Measurements from ENCODE around the gene WDFY4.

Gene WDFY4

DNA sequence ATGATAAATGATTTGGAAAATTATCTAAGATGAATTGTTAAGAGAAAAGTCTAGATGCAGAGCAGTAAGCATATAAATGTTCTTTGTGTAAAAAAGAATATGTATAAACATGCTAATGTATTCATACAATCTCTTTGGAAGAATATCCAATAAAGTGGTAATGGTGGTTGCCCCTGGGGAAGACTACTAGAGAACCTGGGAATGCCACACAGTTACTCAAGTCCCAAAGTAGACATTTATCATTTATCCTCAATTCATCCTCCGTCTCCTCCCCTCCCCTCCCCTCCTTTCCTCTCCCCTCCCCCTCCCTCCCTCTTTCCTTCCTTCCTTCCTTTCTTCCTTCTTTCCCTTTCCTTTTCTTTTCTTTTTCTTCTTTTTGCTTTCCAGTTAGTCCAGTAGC is 203.3 kb downstream of the WDFY4 start:
- in situ Hi-C loops (cut with HindIII; ENCODE audit: low sequenced_read_pairs) = loop anchor here (25.0 kb wide), 1 partner anchor 176 kb away; no protein-coding TSS in a partner anchor
- H3K4me3 ChIP-seq (ENCODE audit: low read depth, low read length) = no peak overlapping the region
- TF ChIP-seq, protein P1, sequence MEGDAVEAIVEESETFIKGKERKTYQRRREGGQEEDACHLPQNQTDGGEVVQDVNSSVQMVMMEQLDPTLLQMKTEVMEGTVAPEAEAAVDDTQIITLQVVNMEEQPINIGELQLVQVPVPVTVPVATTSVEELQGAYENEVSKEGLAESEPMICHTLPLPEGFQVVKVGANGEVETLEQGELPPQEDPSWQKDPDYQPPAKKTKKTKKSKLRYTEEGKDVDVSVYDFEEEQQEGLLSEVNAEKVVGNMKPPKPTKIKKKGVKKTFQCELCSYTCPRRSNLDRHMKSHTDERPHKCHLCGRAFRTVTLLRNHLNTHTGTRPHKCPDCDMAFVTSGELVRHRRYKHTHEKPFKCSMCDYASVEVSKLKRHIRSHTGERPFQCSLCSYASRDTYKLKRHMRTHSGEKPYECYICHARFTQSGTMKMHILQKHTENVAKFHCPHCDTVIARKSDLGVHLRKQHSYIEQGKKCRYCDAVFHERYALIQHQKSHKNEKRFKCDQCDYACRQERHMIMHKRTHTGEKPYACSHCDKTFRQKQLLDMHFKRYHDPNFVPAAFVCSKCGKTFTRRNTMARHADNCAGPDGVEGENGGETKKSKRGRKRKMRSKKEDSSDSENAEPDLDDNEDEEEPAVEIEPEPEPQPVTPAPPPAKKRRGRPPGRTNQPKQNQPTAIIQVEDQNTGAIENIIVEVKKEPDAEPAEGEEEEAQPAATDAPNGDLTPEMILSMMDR (IDR thresholded peaks at IDR 0.05; ENCODE audit: low read depth, low read length, missing control alignments) = no peak
- DNase-seq (ENCODE audit: low read depth) = no peak

DNA sequence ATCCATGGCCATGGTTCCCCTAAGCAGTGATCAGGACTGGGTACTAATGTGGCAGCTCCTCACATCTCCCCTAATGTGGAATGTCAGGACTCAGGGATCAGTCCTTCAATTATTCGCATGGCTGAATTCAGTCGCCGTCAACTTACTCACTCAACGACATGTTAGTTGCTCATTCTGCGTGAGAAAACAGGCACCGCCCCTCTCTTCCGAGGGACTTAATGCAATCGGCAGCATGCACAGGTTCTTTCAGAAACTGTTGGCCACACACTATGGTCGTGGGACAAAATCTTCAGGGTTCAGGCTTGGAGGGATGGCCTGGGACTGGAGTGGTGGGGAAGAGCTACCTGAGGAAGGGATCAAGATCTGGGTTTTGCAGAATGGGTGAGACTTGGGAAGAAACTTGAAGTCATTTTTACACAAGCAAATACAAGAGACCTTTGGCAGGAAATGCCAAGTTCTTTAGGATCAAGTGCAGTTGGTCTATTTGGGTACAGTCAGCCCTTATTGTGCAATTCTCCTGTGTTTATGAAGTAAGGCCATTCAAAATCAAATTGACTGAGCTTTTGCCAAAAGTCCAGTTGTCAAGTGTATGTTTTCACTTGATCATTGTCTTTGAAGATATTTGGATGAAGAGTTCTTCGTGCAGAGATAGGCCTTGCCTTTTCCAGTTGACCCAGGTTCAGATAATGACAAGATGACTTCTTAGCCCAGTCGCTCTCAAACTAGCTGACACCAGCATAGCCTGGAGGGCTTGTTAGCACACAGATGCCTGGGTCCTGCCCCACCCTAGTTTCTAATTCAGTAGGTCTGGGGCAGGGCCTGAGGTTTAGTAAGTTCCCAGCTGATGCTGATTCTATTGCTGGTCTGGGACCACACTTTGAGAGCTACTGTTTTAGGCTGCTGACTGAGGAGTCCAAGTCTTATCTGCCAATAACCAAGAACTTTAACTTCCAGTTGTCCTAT is 206.5 kb downstream of the WDFY4 start:
- DNase-seq (ENCODE audit: low read depth) = no peak
- TF ChIP-seq, protein P1 (IDR thresholded peaks at IDR 0.05; ENCODE audit: low read depth, low read length, missing control alignments) = no peak
- in situ Hi-C loops (cut with HindIII; ENCODE audit: low sequenced_read_pairs) = loop anchor here (25.0 kb wide), 1 partner anchor 179 kb away; no protein-coding TSS in a partner anchor
- H3K4me3 ChIP-seq (ENCODE audit: low read depth, low read length) = no peak overlapping the region

DNA sequence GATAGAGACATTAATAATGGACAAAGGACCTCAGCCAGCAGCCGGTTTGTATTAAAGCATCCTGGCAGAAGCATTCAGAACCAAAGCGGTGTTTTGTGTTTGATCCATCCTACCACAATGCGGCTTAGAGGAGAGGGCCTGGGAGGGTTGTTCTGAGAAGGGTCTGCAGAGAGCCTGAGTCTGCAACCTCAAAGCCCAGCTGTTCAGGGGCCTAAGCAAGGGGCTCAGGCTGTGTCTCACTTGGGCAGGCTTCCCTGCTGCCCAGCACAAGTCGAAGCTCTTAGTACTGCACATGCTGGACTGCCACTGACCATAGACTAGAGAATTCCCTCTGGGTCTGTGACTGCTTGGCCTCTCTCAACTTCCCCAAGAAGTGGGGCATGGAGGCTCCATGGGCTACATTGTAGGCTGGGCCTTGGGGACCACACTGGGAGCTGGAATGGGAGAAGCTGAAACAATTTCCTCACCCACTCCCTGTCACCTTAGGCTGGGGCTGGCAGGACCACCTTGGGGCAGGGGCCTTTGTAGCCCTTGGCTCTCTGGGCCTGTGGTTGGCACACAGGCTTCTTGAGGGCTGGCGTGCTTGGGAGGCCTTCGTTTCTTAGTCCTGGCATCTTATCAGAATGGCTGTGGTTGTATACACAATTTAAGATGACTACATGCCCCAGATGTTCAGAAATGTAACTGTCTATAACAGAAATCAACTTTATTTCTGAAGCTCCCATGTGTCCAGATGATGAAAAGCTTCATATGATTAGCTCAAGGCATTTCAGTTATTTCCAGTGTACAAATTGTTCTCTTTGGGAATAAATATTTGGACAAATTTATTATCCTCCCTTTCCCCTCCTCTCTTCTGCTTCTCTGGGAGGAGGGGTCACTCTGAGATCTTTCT is 210.5 kb downstream of the WDFY4 start:
- DNase-seq (ENCODE audit: low read depth) = no peak
- no peak overlapping the region for H3K4me3 ChIP-seq (ENCODE audit: low read depth, low read length)
- in situ Hi-C loops (cut with HindIII; ENCODE audit: low sequenced_read_pairs) = loop anchor here (25.0 kb wide), 1 partner anchor 183 kb away; no protein-coding TSS in a partner anchor
- TF ChIP-seq, protein P1 (IDR thresholded peaks at IDR 0.05; ENCODE audit: low read depth, low read length, missing control alignments) = no peak

DNA sequence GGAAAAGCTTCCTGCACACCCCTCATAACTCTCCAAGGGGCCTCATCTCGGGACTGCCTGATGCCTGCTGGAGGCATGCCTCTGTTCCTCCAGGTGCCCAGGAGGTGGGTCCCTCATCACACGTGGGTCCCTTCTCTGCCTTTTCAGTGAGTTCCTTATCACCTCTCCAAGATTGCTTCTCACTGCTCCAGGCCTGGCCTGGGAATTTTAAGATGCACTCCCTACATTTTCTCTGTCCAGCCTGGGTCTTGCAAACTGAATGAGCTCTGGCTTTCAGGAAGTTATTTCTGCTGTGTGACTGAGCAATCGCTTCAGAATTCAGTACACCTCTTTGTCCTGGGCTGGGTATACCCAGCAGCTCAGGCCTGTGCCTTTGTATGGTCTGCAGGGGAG is 211.1 kb downstream of the WDFY4 start:
- TF ChIP-seq, protein P1 (IDR thresholded peaks at IDR 0.05; ENCODE audit: low read depth, low read length, missing control alignments) = no peak
- in situ Hi-C loops (cut with HindIII; ENCODE audit: low sequenced_read_pairs) = loop anchor here (25.0 kb wide), 1 partner anchor 183 kb away; no protein-coding TSS in a partner anchor
- no peak overlapping the region for H3K4me3 ChIP-seq (ENCODE audit: low read depth, low read length)
- no peak for DNase-seq (ENCODE audit: low read depth)

DNA sequence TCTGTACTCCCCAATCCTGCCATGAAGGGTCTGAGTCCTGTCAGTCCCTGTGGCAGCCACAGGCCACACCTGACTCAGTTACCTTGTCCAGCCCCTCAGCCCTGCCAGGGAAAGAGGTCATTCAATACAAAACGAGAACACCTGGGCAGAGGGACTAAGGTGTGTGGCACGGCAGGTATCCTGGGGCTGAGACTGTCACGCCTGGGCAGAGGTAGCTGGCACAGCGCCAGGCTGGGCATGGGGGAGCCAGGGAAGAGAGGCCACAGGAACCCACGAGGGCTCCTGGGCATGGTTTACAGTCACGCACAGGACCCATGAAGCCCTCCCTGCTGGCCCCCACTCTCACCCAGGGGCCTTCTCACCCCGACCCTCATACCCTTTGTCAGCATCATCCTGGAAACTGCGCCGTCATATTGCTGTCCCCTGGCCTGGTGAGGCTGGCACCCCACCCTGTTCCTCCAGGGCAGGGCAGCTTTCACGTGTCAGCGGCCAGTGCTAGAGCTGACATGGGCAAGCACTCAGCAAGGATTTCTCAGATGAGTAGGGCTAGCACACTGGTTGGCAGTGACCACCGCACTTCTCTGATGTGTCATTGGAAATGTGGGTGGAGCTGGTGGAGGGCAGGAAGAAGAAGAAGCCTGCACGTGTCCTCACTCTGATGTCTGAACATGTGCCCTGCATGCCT is 212.2 kb downstream of the WDFY4 start:
- no peak overlapping the region for H3K4me3 ChIP-seq (ENCODE audit: low read depth, low read length)
- in situ Hi-C loops (cut with HindIII; ENCODE audit: low sequenced_read_pairs) = loop anchor here (25.0 kb wide), 1 partner anchor 185 kb away; no protein-coding TSS in a partner anchor
- TF ChIP-seq, protein P1 (IDR thresholded peaks at IDR 0.05; ENCODE audit: low read depth, low read length, missing control alignments) = no peak
- DNase-seq (ENCODE audit: low read depth) = no peak
